SK-N-SH (cell line): Measurements from ENCODE around the gene LAGE3.

Experiments used
- EP300 ChIP-seq, 2 experiments: IDR thresholded peaks; 2 replicates each; pipeline versions ENCODE4 v1.4.0 to v1.6.1; 2012; ENCODE audit warnings: borderline replicate concordance in 1 of 2, low read depth in 1 of 2, low read length in 1 of 2
- FOXJ3 ChIP-seq: sonication (generic); formaldehyde crosslinking; IDR thresholded peaks from 2 replicates; pipeline ENCODE4 v1.5.1; 2020; ENCODE audit warnings: mild to moderate bottlenecking, missing genetic modification reagents
- FOXM1 ChIP-seq: IDR thresholded peaks from 2 replicates; pipeline ENCODE4 v1.4.0; 2012; ENCODE audit warnings: low read depth, mild to moderate bottlenecking
- GATA2 ChIP-seq: sonication (generic); formaldehyde crosslinking; IDR thresholded peaks from 2 replicates; pipeline ENCODE4 v1.5.0; 2020; ENCODE audit warnings: mild to moderate bottlenecking, missing genetic modification reagents
- JUND ChIP-seq: IDR thresholded peaks from 2 replicates; pipeline ENCODE4 v1.4.0; 2012
- POLR2AphosphoS5 ChIP-seq: IDR thresholded peaks from 2 replicates; pipeline ENCODE4 v1.6.1; 2012; ENCODE audit warnings: low read depth, low read length
- TCF12 ChIP-seq: IDR thresholded peaks from 2 replicates; pipeline ENCODE4 v1.4.0; 2012
- TF ChIP-seq, protein P1 (sequence below): IDR thresholded peaks from 2 replicates; pipeline ENCODE4 v1.4.0; 2012; ENCODE audit warnings: low read depth, borderline replicate concordance
- TF ChIP-seq, protein P2 (sequence below): fragments of 200-600 bp; sonication (generic); IDR thresholded peaks from 2 replicates; pipeline ENCODE4 v1.6.1; 2017; ENCODE audit warnings: antibody characterized with exemption, mild to moderate bottlenecking, moderate library complexity
- TF ChIP-seq, protein P3 (sequence below): IDR thresholded peaks from 2 replicates; pipeline ENCODE4 v1.6.1; 2012; ENCODE audit warnings: mild to moderate bottlenecking, low read depth, low read length, moderate library complexity
- TF ChIP-seq, protein P4 (sequence below): IDR thresholded peaks from 2 replicates; pipeline ENCODE4 v1.4.0; 2012; ENCODE audit warnings: low read depth
- TF ChIP-seq, protein P5 (sequence below): IDR thresholded peaks from 2 replicates; pipeline ENCODE4 v1.4.0; 2012; ENCODE audit warnings: low read depth, borderline replicate concordance

DNA sequence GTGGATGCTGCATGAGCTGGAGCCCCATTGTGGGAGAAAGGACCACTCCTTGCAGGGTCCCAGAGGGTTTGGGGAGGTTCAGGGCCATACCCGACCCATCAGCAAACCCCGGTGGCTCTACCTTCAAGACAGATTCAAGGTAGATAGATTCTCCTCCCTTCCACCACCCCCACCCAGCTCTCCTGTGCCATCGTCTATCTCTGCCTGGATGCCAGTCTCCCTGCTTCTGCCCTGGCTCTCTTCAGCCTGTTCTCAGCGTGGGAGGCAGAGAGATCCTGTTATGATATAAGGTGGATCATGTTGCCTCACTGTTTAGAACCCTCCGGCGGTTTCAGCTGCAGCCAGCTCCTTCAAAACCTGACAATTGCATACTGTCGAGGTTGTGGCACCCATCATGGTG is 5.4 kb downstream of the LAGE3 start:
- no peak for TF ChIP-seq FOXJ3
- TF ChIP-seq TCF12, result no peak
- TF ChIP-seq, protein P1, sequence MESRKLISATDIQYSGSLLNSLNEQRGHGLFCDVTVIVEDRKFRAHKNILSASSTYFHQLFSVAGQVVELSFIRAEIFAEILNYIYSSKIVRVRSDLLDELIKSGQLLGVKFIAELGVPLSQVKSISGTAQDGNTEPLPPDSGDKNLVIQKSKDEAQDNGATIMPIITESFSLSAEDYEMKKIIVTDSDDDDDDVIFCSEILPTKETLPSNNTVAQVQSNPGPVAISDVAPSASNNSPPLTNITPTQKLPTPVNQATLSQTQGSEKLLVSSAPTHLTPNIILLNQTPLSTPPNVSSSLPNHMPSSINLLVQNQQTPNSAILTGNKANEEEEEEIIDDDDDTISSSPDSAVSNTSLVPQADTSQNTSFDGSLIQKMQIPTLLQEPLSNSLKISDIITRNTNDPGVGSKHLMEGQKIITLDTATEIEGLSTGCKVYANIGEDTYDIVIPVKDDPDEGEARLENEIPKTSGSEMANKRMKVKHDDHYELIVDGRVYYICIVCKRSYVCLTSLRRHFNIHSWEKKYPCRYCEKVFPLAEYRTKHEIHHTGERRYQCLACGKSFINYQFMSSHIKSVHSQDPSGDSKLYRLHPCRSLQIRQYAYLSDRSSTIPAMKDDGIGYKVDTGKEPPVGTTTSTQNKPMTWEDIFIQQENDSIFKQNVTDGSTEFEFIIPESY, result no peak
- TF ChIP-seq JUND, result no peak
- TF ChIP-seq, protein P2, sequence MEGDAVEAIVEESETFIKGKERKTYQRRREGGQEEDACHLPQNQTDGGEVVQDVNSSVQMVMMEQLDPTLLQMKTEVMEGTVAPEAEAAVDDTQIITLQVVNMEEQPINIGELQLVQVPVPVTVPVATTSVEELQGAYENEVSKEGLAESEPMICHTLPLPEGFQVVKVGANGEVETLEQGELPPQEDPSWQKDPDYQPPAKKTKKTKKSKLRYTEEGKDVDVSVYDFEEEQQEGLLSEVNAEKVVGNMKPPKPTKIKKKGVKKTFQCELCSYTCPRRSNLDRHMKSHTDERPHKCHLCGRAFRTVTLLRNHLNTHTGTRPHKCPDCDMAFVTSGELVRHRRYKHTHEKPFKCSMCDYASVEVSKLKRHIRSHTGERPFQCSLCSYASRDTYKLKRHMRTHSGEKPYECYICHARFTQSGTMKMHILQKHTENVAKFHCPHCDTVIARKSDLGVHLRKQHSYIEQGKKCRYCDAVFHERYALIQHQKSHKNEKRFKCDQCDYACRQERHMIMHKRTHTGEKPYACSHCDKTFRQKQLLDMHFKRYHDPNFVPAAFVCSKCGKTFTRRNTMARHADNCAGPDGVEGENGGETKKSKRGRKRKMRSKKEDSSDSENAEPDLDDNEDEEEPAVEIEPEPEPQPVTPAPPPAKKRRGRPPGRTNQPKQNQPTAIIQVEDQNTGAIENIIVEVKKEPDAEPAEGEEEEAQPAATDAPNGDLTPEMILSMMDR, result no peak
- TF ChIP-seq GATA2, result no peak
- TF ChIP-seq, protein P3, sequence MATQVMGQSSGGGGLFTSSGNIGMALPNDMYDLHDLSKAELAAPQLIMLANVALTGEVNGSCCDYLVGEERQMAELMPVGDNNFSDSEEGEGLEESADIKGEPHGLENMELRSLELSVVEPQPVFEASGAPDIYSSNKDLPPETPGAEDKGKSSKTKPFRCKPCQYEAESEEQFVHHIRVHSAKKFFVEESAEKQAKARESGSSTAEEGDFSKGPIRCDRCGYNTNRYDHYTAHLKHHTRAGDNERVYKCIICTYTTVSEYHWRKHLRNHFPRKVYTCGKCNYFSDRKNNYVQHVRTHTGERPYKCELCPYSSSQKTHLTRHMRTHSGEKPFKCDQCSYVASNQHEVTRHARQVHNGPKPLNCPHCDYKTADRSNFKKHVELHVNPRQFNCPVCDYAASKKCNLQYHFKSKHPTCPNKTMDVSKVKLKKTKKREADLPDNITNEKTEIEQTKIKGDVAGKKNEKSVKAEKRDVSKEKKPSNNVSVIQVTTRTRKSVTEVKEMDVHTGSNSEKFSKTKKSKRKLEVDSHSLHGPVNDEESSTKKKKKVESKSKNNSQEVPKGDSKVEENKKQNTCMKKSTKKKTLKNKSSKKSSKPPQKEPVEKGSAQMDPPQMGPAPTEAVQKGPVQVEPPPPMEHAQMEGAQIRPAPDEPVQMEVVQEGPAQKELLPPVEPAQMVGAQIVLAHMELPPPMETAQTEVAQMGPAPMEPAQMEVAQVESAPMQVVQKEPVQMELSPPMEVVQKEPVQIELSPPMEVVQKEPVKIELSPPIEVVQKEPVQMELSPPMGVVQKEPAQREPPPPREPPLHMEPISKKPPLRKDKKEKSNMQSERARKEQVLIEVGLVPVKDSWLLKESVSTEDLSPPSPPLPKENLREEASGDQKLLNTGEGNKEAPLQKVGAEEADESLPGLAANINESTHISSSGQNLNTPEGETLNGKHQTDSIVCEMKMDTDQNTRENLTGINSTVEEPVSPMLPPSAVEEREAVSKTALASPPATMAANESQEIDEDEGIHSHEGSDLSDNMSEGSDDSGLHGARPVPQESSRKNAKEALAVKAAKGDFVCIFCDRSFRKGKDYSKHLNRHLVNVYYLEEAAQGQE, result no peak
- no peak for TF ChIP-seq POLR2AphosphoS5
- TF ChIP-seq, protein P4, sequence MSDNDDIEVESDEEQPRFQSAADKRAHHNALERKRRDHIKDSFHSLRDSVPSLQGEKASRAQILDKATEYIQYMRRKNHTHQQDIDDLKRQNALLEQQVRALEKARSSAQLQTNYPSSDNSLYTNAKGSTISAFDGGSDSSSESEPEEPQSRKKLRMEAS, result no peak
- TF ChIP-seq, protein P5, sequence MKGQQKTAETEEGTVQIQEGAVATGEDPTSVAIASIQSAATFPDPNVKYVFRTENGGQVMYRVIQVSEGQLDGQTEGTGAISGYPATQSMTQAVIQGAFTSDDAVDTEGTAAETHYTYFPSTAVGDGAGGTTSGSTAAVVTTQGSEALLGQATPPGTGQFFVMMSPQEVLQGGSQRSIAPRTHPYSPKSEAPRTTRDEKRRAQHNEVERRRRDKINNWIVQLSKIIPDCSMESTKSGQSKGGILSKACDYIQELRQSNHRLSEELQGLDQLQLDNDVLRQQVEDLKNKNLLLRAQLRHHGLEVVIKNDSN, result no peak
- no peak for TF ChIP-seq FOXM1
- TF ChIP-seq EP300 (IDR thresholded peaks at IDR 0.05; ENCODE audit: borderline replicate concordance in 1 of 2, low read depth in 1 of 2, low read length in 1 of 2), result no peak
